Measurements from ENCODE around the gene ATP1A1.

The ATP1A1 gene

GRCh38 chr1:116446686-116447085 is 73.6 kb downstream of the ATP1A1 start:
- no peak for DNase-seq

DNA sequence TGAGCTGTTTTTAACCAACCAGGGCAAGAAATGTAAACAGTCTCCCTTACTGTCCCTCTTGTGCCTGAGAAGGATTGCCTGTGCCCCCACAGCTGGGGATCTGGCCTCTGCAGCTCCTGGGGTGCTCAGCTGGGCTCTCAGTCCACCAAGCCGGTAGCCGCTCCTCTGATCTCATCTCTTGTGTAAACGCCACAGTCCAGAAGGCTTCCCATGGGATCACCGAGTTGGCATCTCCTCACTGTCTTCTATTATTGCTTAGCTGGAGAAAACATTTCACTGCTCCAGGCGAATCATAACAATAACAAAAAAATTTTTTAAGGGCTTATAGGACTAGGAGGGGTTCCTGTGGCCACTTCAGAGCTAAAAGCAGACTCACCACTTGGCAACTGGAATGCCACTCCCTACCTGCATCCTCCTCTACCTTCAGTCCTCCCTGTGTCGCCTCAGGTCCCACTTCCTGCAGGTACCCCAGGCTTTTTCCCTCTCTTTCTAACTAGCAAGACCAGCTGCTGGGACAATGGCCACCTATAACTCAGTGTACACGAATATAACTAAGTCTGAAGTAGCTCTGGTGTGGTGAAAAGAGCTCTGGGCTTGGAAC is 75.8 kb downstream of the ATP1A1 start:
- no peak for DNase-seq

GRCh38 chr1:116449578-116449977 is 76.5 kb downstream of the ATP1A1 start:
- no peak for DNase-seq

DNA sequence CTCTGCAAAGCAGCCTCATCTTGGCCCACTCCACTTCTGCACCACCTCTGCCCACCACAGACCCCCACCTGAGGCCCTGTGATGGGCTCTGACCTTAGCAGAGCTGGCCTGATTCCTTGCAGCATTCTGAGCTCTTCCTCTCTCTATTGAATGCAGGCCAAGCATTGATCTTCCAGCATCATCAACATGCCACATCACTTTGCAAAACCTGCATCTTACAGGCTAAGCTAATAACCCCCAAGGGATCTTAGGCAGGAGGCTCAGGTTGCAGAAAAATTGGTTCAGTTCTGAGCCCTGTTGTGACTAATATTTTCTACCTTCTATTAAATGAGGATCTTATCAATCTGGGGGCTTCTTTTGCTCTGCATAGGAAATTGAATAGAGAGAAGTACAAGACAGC is 78.7 kb downstream of the ATP1A1 start:
- no peak for DNase-seq

DNA sequence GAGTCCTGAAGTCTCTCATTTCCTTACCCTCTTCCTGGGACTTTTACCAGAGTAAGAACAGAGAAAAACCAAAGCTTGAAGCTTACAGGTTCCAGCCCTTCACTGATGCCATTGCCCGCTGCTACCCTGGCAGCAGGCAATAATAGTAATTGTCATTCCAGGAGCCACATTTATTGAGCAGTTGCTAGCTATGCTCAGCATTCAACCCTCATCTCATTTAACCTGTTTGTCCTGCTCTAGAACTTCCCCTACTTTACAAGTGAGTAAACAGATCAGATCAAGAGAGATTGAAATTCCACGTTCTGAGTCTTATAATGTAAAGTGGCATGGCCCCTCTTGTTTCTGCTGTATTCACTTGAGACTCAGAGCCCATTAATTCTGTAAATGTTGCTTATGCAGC is 80.4 kb downstream of the ATP1A1 start:
- no peak for DNase-seq

DNA sequence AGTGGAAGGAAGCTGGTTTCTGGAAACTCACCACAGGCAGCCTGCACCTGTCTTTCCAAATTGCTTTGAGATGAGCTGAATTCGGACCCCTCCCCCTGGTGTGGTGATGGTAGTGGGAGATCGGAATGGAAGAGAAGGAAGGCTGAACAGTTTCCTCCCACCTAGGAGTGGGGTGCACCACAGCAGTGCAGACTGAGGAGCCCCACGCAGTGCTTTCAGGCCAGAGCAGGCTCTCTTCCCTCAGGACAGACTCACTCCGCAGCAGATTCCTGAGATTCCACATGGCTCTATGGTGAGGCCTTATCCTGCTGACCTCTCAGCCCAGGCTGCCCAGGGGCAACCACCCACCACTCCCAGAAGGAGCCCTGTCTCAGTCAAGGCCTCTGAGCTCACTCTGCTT is 80.9 kb downstream of the ATP1A1 start:
- no peak for DNase-seq

All from NCI-H2107 (cell line).